GM18498 (cell line): Measurements from ENCODE around the gene SLC39A11.

Source experiments
- ATAC-seq: cut with Tn5 transposase; IDR thresholded peaks from one replicate; pipeline ENCODE4 v1.9.1; 2021; ENCODE audit warnings: mild to moderate bottlenecking, moderate library complexity; ENCODE audit not compliant: unreplicated experiment

SLC39A11 gene

GRCh38 chr17:72672729-72673128, 419.8 kb downstream of the SLC39A11 start:
- no peak for ATAC-seq

GRCh38 chr17:72671016-72671415, 421.5 kb downstream of the SLC39A11 start:
- no peak for ATAC-seq

GRCh38 chr17:72667096-72668063, 425.1 kb downstream of the SLC39A11 start:
- ATAC-seq = no peak

GRCh38 chr17:72665852-72666851, 426.3 kb downstream of the SLC39A11 start:
- ATAC-seq = no peak

- no peak for ATAC-seq
Observed at GRCh38 chr17:72662827-72663190, 429.7 kb downstream of the SLC39A11 start.

GRCh38 chr17:72661945-72662826, 430.3 kb downstream of the SLC39A11 start:
- ATAC-seq = no peak

- ATAC-seq = no peak
Observed at GRCh38 chr17:72661116-72661944, 431.2 kb downstream of the SLC39A11 start.

- ATAC-seq = no peak
Observed at GRCh38 chr17:72660274-72661115, 432.0 kb downstream of the SLC39A11 start.

GRCh38 chr17:72659811-72660210, 432.7 kb downstream of the SLC39A11 start:
- no peak for ATAC-seq

- ATAC-seq = no peak
Observed at GRCh38 chr17:72658675-72659074, 433.8 kb downstream of the SLC39A11 start.

GRCh38 chr17:72657467-72658317, 434.8 kb downstream of the SLC39A11 start:
- ATAC-seq = no peak

GRCh38 chr17:72656130-72656763, 436.2 kb downstream of the SLC39A11 start:
- no peak for ATAC-seq

- no peak for ATAC-seq
Observed at GRCh38 chr17:72654706-72655105, 437.8 kb downstream of the SLC39A11 start.

- no peak for ATAC-seq
Observed at GRCh38 chr17:72651988-72652387, 440.5 kb downstream of the SLC39A11 start.

GRCh38 chr17:72648702-72649101, 443.8 kb downstream of the SLC39A11 start:
- ATAC-seq = no peak

GRCh38 chr17:72646176-72646575, 446.3 kb downstream of the SLC39A11 start:
- no peak for ATAC-seq

- no peak for ATAC-seq
Observed at GRCh38 chr17:72644492-72644891, 448.0 kb downstream of the SLC39A11 start.
